ENCODE measurements around the gene PGP.
"Not testable (repeated sequence)": the region's sequence is repeated elsewhere in the genome, so short reads cannot be mapped to it uniquely, and the experiment has no call there.

Gene PGP

DNA sequence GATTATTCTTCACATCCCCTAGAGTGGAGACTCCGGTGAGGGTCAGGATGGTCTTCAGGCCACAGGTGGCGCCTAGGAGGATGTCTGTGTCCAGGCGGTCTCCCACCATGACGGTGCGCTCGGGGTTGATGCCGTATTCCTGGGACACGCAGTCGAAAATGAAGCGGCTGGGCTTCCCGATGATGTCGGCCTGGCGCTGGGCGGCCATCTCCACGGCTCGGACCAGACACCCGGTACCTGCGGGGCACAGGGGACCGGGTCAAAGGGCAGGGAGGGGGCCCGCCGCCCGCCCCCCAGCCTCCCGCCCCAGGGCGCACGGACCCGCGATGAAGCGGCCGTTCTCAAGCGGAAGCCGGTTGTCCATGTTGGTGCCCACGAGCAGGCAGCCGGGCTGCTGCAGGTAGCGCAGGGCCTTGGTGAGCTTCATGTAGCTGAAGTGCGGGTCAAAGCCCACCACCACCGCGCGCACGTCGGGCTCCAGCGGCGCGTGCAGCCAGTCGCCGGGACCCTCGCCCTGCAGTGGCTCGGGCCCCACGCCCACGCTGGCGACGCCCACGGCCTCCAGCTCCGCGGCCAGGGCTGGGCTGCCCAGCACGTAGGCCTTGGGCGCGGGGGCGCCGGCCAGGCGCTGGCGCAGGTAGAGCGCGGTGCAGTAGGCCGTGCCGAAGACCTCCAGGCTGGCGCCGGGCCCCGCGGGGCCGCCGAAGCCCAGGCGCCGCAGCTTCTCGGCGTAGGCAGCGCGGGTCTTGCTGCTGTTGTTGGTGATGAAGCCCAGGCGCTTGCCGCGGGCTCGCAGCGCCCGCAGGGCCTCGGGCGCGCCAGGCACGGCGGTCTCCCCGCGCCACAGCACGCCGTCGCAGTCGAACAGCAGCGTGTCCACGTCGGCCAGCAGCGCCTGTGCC, 572 bp downstream of the PGP start:
- DNase-seq = no peak

DNA sequence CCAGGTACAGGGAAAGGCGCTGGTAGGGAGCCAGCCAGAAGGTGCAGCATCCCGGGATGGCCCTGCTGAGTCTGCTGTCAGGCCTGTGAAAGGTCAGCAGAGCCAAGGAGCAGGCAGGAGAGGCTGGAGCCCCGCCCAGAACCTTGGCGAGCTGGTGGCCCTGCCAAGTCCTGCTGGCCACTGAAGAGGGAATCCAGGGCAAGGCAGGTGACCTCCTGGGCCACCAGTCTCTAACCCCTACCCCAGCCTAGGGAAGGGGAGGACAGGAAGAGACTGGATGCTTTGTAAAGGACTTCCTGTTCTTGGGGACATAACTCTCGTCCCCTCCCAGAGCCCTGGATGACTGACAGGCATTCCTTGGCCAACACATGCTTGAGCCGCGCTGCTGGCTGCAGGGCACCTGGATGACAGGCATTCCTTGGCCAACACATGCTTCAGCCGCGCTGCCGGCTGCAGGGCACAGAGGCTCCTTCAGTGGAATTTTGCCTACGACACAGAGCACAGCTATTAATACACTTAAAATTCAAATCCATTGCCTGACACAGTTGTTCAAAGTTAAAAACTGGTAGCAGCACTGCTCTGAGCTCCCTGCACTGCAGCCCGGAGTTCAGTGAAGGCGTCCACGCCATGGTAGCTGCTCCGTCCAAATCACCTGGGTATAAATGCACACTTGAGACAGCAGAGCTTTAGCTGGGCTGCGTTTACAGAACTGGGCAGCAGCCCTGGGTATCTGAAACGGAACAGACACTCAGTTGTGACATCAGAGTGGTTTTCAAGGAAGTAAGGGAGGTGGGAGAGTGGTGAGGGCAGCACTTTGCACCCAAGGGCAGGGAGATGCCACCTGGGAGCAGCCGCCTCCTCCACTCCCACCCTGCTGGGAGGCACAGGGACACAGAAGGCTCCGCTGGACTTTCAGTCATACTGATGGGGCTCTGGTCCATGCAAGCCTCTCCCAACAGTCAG, 2.0 kb downstream of the PGP start:
- no peak for DNase-seq

DNA sequence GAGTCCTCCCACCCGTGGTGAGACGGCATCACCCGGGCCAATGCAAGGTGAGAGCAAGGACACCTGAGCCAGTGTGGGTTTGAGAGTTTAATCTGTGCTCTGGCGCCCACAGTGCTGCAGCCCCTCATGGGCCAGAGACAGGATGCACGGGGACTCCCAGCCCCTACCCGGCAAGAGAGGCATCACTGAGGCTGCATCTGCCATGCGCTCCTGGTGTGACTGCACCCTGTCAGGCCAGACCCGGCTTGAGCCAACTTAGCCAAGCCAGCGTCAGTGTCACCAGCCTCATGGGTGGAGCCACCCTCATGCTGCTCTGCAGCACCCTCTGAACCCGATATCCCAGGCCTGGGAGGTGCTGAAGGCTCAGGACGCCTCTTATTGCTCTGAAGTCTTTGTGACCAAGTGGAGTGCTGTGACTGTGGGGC, 2.7 kb downstream of the PGP start:
- DNase-seq = no peak

DNA sequence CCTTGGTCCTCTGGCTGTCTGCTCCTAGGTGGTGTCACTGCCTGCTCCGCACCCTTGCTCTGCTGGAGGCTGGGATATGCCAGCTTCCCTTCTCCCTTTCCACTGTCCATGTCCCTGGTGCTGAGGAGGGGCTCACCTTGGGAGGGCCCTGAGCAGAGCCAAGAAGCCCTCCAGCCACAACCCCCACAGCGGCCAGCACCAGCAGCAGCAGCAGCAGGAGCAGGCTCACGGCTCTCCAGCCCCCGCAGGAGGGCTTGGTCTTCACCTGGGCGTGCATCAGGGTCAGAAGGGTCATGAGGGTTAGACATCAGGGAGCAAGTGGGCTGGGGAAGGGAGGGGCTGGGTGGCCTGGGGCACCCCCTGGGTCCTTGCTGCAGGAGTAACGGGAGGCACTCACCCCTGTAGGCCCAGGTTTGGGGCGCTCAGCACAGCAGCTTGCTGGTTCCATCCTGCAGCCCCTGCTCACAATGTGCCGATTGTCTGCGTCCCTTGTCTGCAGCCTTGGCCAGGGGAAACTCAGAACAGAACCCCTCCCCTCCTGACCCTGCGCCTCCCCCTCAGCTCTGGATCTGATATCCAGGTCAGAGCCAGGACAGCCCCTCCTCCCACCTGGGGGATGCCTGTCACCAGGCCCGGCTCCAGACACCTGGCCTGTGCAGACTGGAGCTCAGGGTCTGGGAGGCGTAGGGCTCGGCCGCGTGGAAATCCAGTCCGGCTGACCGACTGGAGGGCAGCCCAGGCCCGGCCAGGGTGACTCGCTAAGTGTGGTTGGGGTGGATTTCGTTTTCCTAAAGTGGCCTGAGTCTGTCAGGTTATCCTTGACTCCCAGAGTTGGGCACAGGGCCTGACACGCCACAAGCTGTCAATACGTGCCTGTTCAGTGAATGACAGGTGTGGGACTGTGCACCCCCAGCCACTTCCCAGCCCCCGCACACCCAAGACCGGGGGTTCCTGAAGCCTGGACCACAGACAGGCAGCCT, 4.0 kb downstream of the PGP start, which contains the start of gene BRICD5:
Gene BRICD5, minus strand, starts transcription at position 478 of the 980 bp plus-strand sequence. Its CDS starts 30 bp downstream, at position 448.
- no peak for DNase-seq

DNA sequence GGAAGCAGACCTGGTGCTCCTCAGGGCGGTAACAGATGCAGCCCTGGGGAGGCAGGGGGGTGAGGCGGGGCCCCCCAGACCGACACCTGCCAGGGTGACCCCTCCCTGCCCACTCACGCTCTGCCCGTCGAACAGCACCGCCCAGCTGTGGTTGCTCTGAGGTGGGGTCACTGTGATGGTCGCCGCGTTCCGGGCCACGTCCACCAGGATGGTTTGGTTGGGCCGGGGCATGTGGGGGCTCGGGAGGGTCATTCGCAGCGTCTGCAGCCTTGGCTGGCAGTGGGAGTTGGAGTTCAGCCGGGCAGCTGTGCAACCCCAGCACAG, 4.7 kb downstream of the PGP start:
- no peak for DNase-seq

DNA sequence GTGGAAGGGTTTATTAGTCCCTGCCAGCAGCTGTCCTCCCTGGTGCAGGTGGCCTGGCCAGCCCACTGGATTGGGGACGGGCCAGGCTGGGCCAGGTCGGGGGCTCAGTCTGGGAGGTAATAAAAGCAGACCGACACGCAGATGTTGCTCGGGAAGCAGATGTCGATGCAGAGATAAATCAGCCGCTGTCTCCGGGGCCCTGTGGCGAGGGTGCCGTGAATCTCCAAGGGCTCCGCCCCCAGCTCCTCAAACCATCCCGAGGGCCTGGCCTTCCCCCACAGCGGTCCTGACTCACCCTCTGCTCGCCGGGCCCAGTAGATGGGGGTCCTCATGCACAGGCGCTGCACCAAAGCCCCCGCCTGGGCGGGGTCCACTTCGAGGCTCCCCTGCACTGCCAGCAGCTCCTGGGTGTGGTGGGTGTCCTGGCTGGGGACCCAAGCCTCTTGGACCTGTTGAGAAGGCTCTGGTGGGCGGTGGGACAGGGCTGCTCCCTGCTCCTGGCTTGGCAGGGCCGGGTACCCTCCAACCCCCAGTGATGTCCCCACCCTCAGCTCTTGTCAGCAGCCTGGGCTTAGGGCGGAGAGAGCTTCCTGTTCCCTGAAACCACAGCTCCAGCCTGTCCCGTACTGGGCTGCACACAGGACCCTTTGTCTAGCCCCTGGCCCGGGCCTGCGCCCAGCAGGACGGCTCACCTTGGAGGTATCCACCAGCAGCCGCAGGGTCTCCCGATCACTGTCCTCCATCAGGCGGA, 5.2 kb downstream of the PGP start:
- no peak for DNase-seq

DNA sequence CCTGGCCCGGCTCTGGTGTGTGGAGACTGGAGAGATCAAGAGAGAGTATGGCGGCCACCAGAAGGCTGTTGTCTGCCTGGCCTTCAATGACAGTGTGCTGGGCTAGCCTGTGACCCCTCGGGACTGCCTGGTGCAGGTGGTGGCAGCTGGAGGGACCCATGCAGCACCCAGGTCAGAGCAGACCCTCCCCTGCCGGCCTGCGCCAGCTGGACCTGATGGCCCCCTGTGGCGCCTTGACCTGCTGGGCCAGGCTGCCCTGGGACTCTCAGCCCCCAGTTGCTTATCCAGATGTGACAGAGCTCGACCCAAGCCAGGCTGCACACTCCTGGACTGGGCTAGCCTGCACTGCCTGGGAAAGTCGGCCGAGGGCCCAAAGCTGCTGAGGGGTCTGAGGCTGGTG, 5.9 kb downstream of the PGP start:
- DNase-seq = no peak

DNA sequence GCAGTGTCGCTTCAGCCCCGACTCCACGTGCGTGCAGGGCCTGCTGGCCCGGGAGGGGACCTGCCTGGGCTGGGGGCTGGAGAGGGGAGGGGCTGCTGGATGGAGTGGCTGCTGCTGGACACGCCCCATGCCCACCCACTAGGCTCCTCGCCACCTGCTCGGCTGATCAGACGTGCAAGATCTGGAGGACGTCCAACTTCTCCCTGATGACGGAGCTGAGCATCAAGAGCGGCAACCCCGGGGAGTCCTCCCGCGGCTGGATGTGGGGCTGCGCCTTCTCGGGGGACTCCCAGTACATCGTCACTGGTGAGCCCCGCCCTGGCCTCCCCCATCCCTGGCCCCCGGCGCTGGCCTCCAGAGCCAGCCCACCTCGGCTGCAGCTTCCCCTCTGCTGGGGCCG, 6.3 kb downstream of the PGP start:
- no peak for DNase-seq

DNA sequence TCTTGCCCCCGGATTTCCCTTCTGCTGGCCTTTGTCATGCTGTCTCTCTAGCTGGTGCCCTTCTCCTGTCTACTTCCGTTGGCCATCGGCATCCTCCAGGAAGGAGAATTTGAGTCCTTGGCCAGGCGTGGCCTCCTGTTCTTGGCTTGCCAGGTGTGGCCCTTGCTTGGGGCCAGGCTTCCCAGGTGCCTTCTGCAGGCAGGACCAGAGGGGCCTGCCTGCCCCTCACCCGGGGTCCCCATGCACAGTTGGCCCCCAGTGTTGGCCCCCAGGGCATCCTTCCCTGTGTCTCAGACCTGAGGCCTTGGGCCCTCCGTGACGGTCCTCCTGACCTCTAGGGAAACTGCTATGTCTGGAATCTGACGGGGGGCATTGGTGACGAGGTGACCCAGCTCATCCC, 6.8 kb downstream of the PGP start:
- DNase-seq = no peak

DNA sequence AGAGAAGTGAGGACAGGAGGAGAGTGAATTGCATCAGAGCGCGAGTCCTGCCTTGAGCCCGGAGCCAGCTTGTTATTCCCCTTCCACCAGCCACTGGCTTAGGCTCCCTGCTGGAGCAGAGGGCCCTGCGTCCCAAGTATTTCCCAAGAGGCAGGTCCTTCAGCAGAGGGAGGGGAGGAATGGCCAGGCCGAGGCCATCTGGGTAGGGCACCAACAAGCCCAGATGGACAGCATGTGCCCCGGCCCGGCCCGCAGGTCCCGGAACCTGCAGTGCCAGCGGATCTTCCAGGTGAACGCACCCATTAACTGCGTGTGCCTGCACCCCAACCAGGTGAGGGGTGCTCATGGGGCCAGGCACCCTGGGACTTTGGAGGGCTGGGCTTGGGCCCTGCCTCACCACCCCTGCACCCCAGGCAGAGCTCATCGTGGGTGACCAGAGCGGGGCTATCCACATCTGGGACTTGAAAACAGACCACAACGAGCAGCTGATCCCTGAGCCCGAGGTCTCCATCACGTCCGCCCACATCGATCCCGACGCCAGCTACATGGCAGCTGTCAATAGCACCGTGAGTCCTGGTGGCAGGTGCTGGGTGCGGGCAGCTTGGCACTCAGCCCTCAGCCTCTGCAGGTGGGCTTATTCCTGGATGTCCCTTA, 7.7 kb downstream of the PGP start:
- DNase-seq = no peak

DNA sequence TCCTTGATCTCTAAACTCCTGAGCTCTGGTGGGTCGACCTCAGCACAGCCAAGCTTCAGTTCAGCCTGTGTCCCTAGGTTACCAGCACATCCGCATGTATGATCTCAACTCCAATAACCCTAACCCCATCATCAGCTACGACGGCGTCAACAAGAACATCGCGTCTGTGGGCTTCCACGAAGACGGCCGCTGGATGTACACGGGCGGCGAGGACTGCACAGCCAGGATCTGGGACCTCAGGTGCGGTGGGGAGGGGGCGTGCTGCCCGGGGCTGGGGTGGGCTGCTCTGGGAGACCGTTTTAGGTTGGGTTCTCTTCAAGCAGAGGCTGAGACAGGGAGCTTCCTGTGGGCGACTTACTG, 8.2 kb downstream of the PGP start:
- DNase-seq = no peak

DNA sequence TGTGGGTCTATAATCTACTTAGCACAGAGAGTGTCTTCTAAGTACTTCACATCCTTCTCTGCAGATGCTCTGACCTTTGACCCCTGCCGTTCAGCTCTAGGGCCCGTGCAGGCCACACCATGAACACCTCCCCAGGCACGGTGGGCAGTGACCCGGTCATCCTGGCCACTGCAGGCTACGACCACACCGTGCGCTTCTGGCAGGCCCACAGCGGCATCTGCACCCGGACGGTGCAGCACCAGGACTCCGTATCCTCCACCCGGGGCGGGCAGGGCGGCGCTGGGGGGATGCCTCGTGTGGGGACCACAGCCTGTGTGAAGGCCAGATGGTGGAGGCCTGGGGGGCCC, 8.7 kb downstream of the PGP start:
- no peak for DNase-seq

DNA sequence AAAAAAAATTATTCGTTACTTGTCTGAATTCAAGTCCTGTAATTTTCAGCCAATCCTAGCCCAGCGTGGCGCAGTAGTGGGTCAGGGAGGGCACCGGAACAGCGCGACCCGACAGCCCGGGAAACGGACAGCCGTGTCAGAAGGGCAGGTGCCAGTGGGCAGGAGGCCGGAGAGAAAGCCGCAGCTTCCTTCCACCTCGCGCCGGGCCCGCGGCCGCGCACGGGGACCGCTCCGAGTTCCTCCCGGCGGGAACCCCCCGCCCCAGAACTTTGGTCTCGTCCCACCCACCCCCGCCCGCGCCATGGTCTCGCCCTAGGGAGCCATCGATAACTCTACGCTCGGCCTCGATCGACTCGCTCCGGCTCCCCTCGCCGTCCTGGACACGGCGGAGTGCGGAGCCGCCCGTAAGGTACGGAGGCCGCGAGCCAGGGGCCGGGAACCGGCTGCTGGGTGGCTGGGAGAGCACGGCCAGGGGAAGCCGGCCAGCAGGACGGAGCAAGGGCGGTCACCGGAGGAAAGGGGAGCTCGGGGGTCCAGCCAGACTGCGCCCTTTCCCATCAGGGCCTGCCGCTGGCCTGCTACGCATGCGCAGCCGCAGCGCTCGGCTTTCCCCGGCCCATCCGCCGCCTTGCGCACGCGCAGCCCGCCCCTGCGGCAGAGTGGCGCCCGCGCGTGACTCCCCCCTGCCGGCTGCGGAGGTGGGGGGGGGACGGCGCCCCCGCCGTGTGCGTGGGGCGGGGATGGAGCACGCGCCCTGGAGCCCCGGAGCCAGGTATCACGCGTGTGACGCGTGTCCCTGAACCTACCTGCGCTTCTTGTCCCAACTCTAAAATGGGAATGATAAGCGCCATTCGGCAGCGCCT, 9.3 kb downstream of the PGP start, which contains the start of gene MLST8:
Gene MLST8, plus strand, starts transcription at position 351 of the 863 bp plus-strand sequence. CDS start 632 bp downstream, outside the sequence.
- peak; percentile 89 to 93 for DNase-seq

DNA sequence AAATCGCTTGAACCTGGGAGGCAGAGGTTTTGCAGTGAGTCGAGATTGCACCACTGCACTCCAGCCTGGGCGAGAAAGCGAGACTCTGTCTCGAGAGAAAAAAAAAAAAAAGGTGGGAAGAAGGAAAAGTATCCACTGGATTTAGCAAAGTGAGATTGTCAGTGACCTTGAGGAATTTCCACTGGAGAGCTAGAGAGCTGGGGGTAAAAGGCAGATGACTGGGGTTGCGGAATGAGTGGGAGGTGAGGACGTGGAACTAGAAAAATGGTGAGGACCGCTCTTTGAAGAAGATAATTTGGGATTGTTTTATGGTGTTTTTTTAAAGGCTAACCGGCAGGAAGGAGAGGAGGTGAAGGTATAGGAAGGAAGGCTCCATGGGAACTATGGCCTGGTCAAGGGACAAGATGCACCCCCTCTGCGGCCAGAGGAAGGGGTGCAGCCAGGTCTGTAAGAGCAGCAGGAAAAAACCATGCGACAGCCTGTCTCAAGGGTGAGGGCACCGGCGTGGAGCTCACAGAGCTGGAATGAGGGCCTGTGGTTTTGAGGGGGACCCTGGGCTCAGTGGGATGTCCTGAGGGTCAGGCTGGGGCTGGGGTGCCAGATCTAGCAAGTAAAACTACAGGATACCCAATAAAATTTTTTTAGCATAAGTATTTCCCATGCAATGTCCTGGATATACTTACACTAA, 10.1 kb downstream of the PGP start:
- no peak for DNase-seq

DNA sequence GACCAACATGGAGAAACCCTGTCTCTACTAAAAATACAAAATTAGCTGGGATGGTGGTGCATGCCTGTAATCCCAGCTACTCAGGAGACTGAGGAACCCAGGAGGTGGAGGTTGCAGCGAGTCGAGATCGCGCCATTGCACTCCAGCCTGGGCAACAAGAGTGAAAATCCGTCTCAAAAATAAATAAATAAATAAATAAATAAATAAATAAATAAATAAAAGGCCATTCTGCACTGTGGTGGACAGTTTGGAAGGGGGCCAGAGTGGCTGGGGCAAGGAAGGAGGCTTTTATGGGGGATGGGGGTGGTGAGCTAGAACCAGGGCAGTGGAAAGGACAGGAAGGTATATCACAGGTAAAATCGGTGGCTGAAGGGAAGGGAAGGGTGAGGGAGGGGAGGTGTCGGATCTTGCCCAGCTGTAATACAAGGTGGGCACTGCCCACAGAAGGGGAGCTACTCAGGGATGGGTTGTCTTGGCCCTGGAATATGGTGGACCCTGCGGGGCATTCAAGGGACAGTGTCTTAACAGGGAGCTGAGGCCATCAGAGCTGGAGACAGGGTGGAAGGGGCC, 11.4 kb downstream of the PGP start:
- DNase-seq = not testable (repeated sequence)

DNA sequence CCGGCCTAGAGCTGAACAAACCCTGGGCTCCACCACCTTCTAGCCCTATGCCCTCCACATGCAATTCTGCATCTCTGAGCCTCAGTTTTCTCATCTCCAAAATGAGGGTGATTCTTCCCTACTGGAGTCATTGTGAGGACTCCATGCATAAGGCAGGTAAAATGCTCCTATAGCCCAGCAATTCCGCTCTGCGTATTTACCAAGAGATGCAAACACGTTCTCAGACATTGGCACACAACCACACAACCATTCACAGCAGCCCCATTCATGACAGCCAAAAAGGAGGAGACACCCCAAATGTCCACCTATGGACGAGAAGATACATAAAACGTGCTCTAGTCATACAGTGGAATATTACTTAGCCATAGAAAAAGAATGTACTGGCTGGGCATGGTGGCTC, 14.3 kb downstream of the PGP start:
- DNase-seq = no peak

DNA sequence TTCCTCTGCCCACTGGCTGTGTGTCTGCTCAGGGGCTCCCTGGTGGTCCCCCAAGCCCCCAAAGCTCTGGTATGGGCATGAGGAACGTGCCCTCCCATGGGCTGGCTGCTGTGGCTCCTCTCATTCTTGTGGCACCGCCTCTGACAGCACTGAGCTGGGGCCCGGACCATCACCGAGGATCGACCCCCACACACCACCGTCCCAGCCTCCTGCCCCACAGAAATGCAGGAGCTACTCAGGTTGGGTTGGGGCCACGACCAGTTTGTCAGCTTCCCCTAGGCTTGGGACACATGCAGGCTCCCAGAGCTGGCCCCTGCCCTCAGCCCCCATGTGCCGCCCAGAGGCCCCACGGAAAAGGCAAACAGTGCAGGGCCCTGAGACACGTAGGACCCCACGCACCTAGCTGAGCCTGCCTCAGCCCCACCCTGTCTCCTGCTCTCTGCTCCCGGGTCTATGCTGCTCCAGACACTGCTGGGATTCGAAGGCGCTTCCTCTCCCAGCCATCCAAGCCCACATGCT, 15.0 kb downstream of the PGP start:
- no peak for DNase-seq

DNA sequence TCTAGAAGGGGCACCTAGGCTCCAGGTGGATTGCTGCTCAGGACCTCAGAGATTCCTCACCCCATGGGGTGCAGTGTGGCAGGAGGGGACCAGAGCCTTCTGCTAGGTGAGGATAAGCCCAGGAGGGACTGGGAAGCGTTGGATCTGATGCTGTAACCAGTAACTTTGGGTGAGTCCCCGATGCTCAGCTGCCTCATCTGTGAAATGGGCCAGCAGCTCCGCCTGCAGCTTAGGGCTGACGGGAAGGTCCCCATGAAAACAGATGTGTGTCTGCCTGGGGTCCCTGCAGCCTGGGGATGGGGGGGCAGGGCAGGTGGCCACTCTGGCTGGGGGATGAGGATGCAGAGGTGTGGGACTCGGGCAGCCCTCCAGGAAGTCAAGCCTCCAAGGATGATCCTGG, 15.5 kb downstream of the PGP start:
- no peak for DNase-seq

DNA sequence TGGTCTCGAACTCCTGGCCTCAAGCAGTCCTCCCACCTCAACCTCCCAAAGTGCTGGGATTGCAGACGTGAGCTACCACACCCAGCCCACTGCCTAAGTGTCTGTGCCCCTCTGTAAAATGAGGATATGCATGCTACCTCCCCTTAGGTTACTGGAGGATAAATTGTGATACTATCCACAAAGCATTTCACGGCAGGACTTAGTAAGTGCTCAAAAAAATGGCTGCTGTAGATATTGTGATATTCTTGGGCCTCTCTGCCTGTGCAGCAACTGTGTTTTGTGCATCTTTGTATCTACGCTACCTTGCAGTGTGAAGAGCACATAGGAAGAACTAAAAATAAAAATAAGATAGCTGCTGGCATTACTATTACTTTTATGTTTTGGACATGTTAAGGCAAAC, 16.4 kb downstream of the PGP start:
- no peak for DNase-seq

Data from CD4-positive, alpha-beta T cell treated with Interleukin-4 for 1 hour (primary cell).